Mesenchymal stem cell (in vitro differentiated cells and primary cell): ENCODE results near the gene PPIAL4G.
A peak's percentile ranks its signal among the peaks of the same experiment; 100 is the strongest.
"Not testable (repeated sequence)": the region's sequence is repeated elsewhere in the genome, so short reads cannot be mapped to it uniquely, and the experiment has no call there.

Experiments used
- DNase-seq: peaks from one replicate; pipeline ENCODE4 v3.0.0-alpha.2; 2013
- H2AFZ ChIP-seq: one replicate; pipeline ENCODE4 v1.6.1; 2013; ENCODE audit warnings: low read depth, mild to moderate bottlenecking, control low read depth, inconsistent platforms, low read length, moderate library complexity
- H2AK5ac ChIP-seq: 2 replicates; pipeline ENCODE4 v1.6.1; 2013; ENCODE audit warnings: low read length, moderate library complexity, mild to moderate bottlenecking, inconsistent platforms; ENCODE audit not compliant: severe bottlenecking
- H2BK120ac ChIP-seq: one replicate; pipeline ENCODE4 v1.6.1; 2013; ENCODE audit warnings: low read depth, mild to moderate bottlenecking, inconsistent platforms, low read length, moderate library complexity
- H2BK12ac ChIP-seq, 2 experiments: one replicate each; pipeline ENCODE4 v1.6.1; 2013; ENCODE audit warnings: inconsistent platforms in 2 of 2, low read length in 2 of 2, mild to moderate bottlenecking in 2 of 2, moderate library complexity in 2 of 2, control low read depth in 1 of 2
- H2BK15ac ChIP-seq: one replicate; pipeline ENCODE4 v1.6.1; 2013; ENCODE audit warnings: mild to moderate bottlenecking, low read depth, inconsistent platforms; ENCODE audit not compliant: poor library complexity, severe bottlenecking
- H2BK5ac ChIP-seq: 2 replicates; pipeline ENCODE4 v1.6.1; 2013; ENCODE audit warnings: low read depth, mild to moderate bottlenecking, low read length, control low read depth, inconsistent platforms; ENCODE audit not compliant: poor library complexity, severe bottlenecking
- H3K14ac ChIP-seq, 2 experiments: one replicate each; pipeline ENCODE4 v1.6.1; 2013; ENCODE audit warnings: inconsistent platforms in 2 of 2, low read length in 2 of 2, control low read depth in 1 of 2, mild to moderate bottlenecking in 1 of 2, moderate library complexity in 1 of 2
- H3K18ac ChIP-seq, 2 experiments: one replicate each; pipeline ENCODE4 v1.6.1; 2013; ENCODE audit warnings: inconsistent platforms in 2 of 2, low read length in 2 of 2, control low read depth in 1 of 2, low read depth in 1 of 2, mild to moderate bottlenecking in 1 of 2
- H3K23ac ChIP-seq, 2 experiments: one replicate each; pipeline ENCODE4 v1.6.1; 2013; ENCODE audit warnings: inconsistent platforms in 2 of 2, low read length in 2 of 2, mild to moderate bottlenecking in 2 of 2, moderate library complexity in 2 of 2, control low read depth in 1 of 2
- H3K27ac ChIP-seq: 2 replicates; pipeline ENCODE4 v1.5.1; 2013; ENCODE audit warnings: mild to moderate bottlenecking, moderate library complexity, low read length, control low read depth, inconsistent platforms; ENCODE audit not compliant: poor library complexity, severe bottlenecking
- H3K27me3 ChIP-seq, 2 experiments: 2 replicates each; pipeline versions ENCODE4 v1.6.1 to v1.7.0; 2013; ENCODE audit warnings: low read length in 2 of 2, mild to moderate bottlenecking in 2 of 2, moderate library complexity in 2 of 2, control low read depth in 1 of 2, inconsistent platforms in 1 of 2; ENCODE audit not compliant: control insufficient read depth in 1 of 2, insufficient read depth in 1 of 2
- H3K36me3 ChIP-seq, 2 experiments: 2 replicates each; pipeline versions ENCODE4 v1.6.1 to v1.7.0; 2013; ENCODE audit warnings: low read length in 2 of 2, control low read depth in 1 of 2, inconsistent platforms in 1 of 2, low read depth in 1 of 2, mild to moderate bottlenecking in 1 of 2; ENCODE audit not compliant: insufficient read depth in 2 of 2, control insufficient read depth in 1 of 2
- H3K4ac ChIP-seq, 2 experiments: one replicate each; pipeline ENCODE4 v1.6.1; 2013; ENCODE audit warnings: inconsistent platforms in 2 of 2, low read length in 2 of 2, mild to moderate bottlenecking in 2 of 2, moderate library complexity in 2 of 2, control low read depth in 1 of 2, low read depth in 1 of 2
- H3K4me1 ChIP-seq: 2 replicates; pipeline ENCODE4 v1.6.1; 2013; ENCODE audit warnings: low read depth, low read length, control low read depth; ENCODE audit not compliant: control insufficient read depth, insufficient read depth
- H3K4me2 ChIP-seq: 2 replicates; pipeline ENCODE4 v1.6.1; 2013; ENCODE audit warnings: low read length, mild to moderate bottlenecking, inconsistent platforms; ENCODE audit not compliant: poor library complexity, severe bottlenecking
- H3K4me3 ChIP-seq, 2 experiments: 2 replicates each; pipeline versions ENCODE4 v1.5.1 to v1.7.0; 2013; ENCODE audit warnings: low read length in 2 of 2, mild to moderate bottlenecking in 2 of 2, control low read depth in 1 of 2, low read depth in 1 of 2; ENCODE audit not compliant: insufficient read depth in 1 of 2
- H3K79me1 ChIP-seq: replicated peaks from 2 replicates; pipeline ENCODE4 v1.6.1; 2013; ENCODE audit warnings: mild to moderate bottlenecking, control low read depth, low read length, inconsistent platforms; ENCODE audit not compliant: poor library complexity, severe bottlenecking
- H3K9ac ChIP-seq: 2 replicates; pipeline ENCODE4 v1.7.0; 2013; ENCODE audit warnings: mild to moderate bottlenecking, low read length, moderate library complexity
- H3K9me3 ChIP-seq: 2 replicates; pipeline ENCODE4 v1.7.0; 2013; ENCODE audit warnings: mild to moderate bottlenecking, low read length; ENCODE audit not compliant: control insufficient read depth
- H4K8ac ChIP-seq: one replicate; pipeline ENCODE4 v1.6.1; 2013; ENCODE audit warnings: inconsistent platforms, mild to moderate bottlenecking, low read length, moderate library complexity
- H4K91ac ChIP-seq: one replicate; pipeline ENCODE4 v1.6.1; 2013; ENCODE audit warnings: mild to moderate bottlenecking, low read length, inconsistent platforms
- WGBS: methylation state at CpG from one replicate; pipeline ENCODE4 v1.1.7; 2013; ENCODE audit warnings: mixed read lengths; 5-methylcytosine and 5-hydroxymethylcytosine counted together

Gene PPIAL4G

GRCh38 chr1:148459694-148460093 is 23.4 kb downstream of the PPIAL4G start:
- not testable (repeated sequence) for H4K8ac ChIP-seq, H3K23ac ChIP-seq, H2BK120ac ChIP-seq, H3K4me2 ChIP-seq, H3K27ac ChIP-seq, H2AFZ ChIP-seq, H2BK5ac ChIP-seq, DNase-seq, H3K36me3 ChIP-seq, H3K9me3 ChIP-seq, H3K14ac ChIP-seq, H3K4ac ChIP-seq, H4K91ac ChIP-seq, H3K27me3 ChIP-seq, H2BK15ac ChIP-seq, H3K18ac ChIP-seq, H3K4me1 ChIP-seq, H2BK12ac ChIP-seq, H3K79me1 ChIP-seq, H2AK5ac ChIP-seq
- Histone ChIP-seq H3K4me3 (peak overlapping the region in 1 of 2 experiments; percentile 75), H3K9ac (peak overlapping the region; percentile 70)
- no CpG with 5 or more reads among the region's 28 CpGs for WGBS

GRCh38 chr1:148458901-148459581 is 24.1 kb downstream of the PPIAL4G start:
- not testable (repeated sequence) for H4K91ac ChIP-seq, H3K9me3 ChIP-seq, H3K14ac ChIP-seq, H2AK5ac ChIP-seq, H2AFZ ChIP-seq, H3K23ac ChIP-seq, H3K36me3 ChIP-seq, H2BK15ac ChIP-seq, H2BK5ac ChIP-seq, H3K4me1 ChIP-seq, H3K79me1 ChIP-seq, H4K8ac ChIP-seq, H3K27me3 ChIP-seq, H2BK120ac ChIP-seq
- H3K4ac ChIP-seq: peak overlapping the region in 1 of 2 experiments; percentile 28
- H3K9ac ChIP-seq: peak overlapping the region; percentile 70
- H2BK12ac ChIP-seq: peak overlapping the region in 1 of 2 experiments; percentile 78
- H3K18ac ChIP-seq: peak overlapping the region; percentile 33 to 52
- DNase-seq: peak; percentile 21
- peak overlapping the region; percentile 66 to 75 for H3K4me3 ChIP-seq
- H3K4me2 ChIP-seq: peak overlapping the region; percentile 63
- H3K27ac ChIP-seq: peak overlapping the region; percentile 35
- WGBS: 0% methylated on average over 19 of the region's 63 CpGs

GRCh38 chr1:148458398-148458797 is 24.7 kb downstream of the PPIAL4G start:
- H3K14ac ChIP-seq, H3K79me1 ChIP-seq, H2AFZ ChIP-seq, H3K27me3 ChIP-seq, H4K8ac ChIP-seq, H4K91ac ChIP-seq, H3K9me3 ChIP-seq, H2AK5ac ChIP-seq, H3K23ac ChIP-seq, H3K4ac ChIP-seq, H2BK12ac ChIP-seq, H2BK120ac ChIP-seq, H2BK5ac ChIP-seq, H2BK15ac ChIP-seq, H3K18ac ChIP-seq, DNase-seq, H3K4me1 ChIP-seq, H3K27ac ChIP-seq, H3K36me3 ChIP-seq, H3K4me2 ChIP-seq: not testable (repeated sequence)
- H3K9ac ChIP-seq: peak overlapping the region; percentile 70
- H3K4me3 ChIP-seq: peak overlapping the region in 1 of 2 experiments; percentile 67
- no CpG with 5 or more reads among the region's 11 CpGs for WGBS

- H2BK15ac ChIP-seq, H3K14ac ChIP-seq, H3K18ac ChIP-seq, H3K23ac ChIP-seq, H2BK12ac ChIP-seq, H4K91ac ChIP-seq, H2BK120ac ChIP-seq, H3K9me3 ChIP-seq, H2AFZ ChIP-seq, H4K8ac ChIP-seq, H3K4ac ChIP-seq, H3K36me3 ChIP-seq, H3K79me1 ChIP-seq, H3K4me1 ChIP-seq, H3K4me3 ChIP-seq, H3K27me3 ChIP-seq, H3K4me2 ChIP-seq, H3K9ac ChIP-seq, H2BK5ac ChIP-seq, H3K27ac ChIP-seq, H2AK5ac ChIP-seq: not testable (repeated sequence)
- peak; percentile 19 for DNase-seq
- WGBS: 67% methylated on average over 1 of the region's 2 CpGs
Measured at GRCh38 chr1:148452845-148453244, 30.3 kb downstream of the PPIAL4G start.
